Measurements from ENCODE around the gene LEP.

DNA sequence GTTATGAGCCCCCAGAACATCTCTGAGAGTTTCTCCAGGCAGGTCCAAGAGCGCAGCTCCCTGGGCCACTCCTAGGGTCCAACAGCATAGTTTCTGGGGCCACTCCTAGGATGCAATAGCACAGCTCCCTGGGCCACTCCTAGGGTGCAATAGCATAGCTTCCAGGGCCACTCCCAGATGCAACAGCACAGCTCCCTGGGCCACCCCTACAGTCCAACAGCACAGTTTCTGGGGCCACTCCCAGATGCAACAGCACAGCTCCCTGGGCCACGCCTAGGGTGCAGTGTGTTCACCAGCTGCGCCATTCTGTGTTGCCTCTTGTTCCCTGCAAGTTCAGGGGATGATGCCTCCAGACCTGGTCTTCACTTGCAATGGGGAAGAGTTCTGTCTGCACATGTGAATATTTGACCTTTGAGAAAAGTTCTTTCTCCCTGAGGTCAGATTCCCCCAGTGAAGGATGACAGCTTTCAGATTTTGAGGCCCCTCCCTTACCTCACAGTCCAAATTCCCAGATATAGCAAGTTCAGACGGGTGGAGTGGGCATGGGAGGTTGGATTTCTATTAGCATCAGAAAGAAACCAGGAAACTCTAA lies 43.0 kb upstream of the LEP start:
- TF ChIP-seq, protein P1, sequence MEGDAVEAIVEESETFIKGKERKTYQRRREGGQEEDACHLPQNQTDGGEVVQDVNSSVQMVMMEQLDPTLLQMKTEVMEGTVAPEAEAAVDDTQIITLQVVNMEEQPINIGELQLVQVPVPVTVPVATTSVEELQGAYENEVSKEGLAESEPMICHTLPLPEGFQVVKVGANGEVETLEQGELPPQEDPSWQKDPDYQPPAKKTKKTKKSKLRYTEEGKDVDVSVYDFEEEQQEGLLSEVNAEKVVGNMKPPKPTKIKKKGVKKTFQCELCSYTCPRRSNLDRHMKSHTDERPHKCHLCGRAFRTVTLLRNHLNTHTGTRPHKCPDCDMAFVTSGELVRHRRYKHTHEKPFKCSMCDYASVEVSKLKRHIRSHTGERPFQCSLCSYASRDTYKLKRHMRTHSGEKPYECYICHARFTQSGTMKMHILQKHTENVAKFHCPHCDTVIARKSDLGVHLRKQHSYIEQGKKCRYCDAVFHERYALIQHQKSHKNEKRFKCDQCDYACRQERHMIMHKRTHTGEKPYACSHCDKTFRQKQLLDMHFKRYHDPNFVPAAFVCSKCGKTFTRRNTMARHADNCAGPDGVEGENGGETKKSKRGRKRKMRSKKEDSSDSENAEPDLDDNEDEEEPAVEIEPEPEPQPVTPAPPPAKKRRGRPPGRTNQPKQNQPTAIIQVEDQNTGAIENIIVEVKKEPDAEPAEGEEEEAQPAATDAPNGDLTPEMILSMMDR (IDR thresholded peaks at IDR 0.05; ENCODE audit: borderline replicate concordance, extremely low read depth, low read length, poor library complexity, severe bottlenecking) = no peak
- TF ChIP-seq EZH2 (IDR thresholded peaks at IDR 0.05; ENCODE audit: borderline replicate concordance, low read depth, low read length, severe bottlenecking) = no peak

Measured in DND-41 (cell line).